H9 (cell line): Measurements from ENCODE around the gene CIDEC. TPM values are rescaled to one million over a fixed set of nuclear protein-coding genes. Genes with fewer than 3 reads are reported as not detected.

Experiments used
- DNase-seq: peaks from one replicate; pipeline ENCODE4 v3.0.0-alpha.2; 2017
- H2AFZ ChIP-seq: one replicate; pipeline ENCODE4 v1.6.1; 2013; ENCODE audit warnings: mild to moderate bottlenecking, low read length, control low read depth, moderate library complexity
- H2AK5ac ChIP-seq: 2 replicates; pipeline ENCODE4 v1.6.1; 2013; ENCODE audit warnings: low read length, control low read depth, mixed read lengths; ENCODE audit not compliant: insufficient read length
- H2BK120ac ChIP-seq: one replicate; pipeline ENCODE4 v1.6.1; 2013; ENCODE audit warnings: low read depth, mild to moderate bottlenecking, low read length, control low read depth, inconsistent platforms; ENCODE audit not compliant: poor library complexity, severe bottlenecking
- H2BK12ac ChIP-seq: 2 replicates; pipeline ENCODE4 v1.6.1; 2013; ENCODE audit warnings: low read length, control low read depth, mixed read lengths, low read depth; ENCODE audit not compliant: insufficient read length
- H2BK15ac ChIP-seq: 2 replicates; pipeline ENCODE4 v1.6.1; 2013; ENCODE audit warnings: low read depth, low read length, control low read depth
- H2BK20ac ChIP-seq: one replicate; pipeline ENCODE4 v1.6.1; 2013; ENCODE audit warnings: low read depth, mild to moderate bottlenecking, low read length, control low read depth, inconsistent platforms; ENCODE audit not compliant: poor library complexity, severe bottlenecking
- H2BK5ac ChIP-seq: 2 replicates; pipeline ENCODE4 v1.6.1; 2013; ENCODE audit warnings: low read length, control low read depth, mixed read lengths; ENCODE audit not compliant: insufficient read length
- H3K14ac ChIP-seq: 2 replicates; pipeline ENCODE4 v1.6.1; 2013; ENCODE audit warnings: low read length, control low read depth; ENCODE audit not compliant: insufficient read depth
- H3K18ac ChIP-seq: 2 replicates; pipeline ENCODE4 v1.6.1; 2013; ENCODE audit warnings: low read depth, mild to moderate bottlenecking, mixed read lengths, low read length, control low read depth; ENCODE audit not compliant: insufficient read length
- H3K23ac ChIP-seq: 2 replicates; pipeline ENCODE4 v1.6.1; 2013; ENCODE audit warnings: low read length, control low read depth, mixed read lengths, low read depth; ENCODE audit not compliant: insufficient read length
- H3K23me2 ChIP-seq: 2 replicates; pipeline ENCODE4 v1.6.1; 2013; ENCODE audit warnings: low read depth, mild to moderate bottlenecking, mixed read lengths, low read length, control low read depth; ENCODE audit not compliant: insufficient read length, poor library complexity, severe bottlenecking
- H3K27ac ChIP-seq: 2 replicates; pipeline ENCODE4 v1.5.1; 2013; ENCODE audit warnings: low read length, control low read depth, mixed read lengths, low read depth; ENCODE audit not compliant: insufficient read length
- H3K27me3 ChIP-seq: 2 replicates; pipeline ENCODE4 v1.6.1; 2013; ENCODE audit warnings: low read length, control low read depth, inconsistent platforms; ENCODE audit not compliant: insufficient read depth
- H3K4ac ChIP-seq: 2 replicates; pipeline ENCODE4 v1.6.1; 2013; ENCODE audit warnings: low read depth, mild to moderate bottlenecking, control low read depth, inconsistent platforms, low read length, moderate library complexity
- H3K4me1 ChIP-seq: 2 replicates; pipeline ENCODE4 v1.6.1; 2013; ENCODE audit warnings: low read length, control low read depth, inconsistent platforms; ENCODE audit not compliant: insufficient read depth
- H3K4me2 ChIP-seq: 2 replicates; pipeline ENCODE4 v1.6.1; 2013; ENCODE audit warnings: low read length, control low read depth, mixed read lengths; ENCODE audit not compliant: insufficient read length, insufficient read depth
- H3K56ac ChIP-seq: 2 replicates; pipeline ENCODE4 v1.6.1; 2013; ENCODE audit warnings: low read depth, mild to moderate bottlenecking, mixed read lengths, low read length, control low read depth; ENCODE audit not compliant: insufficient read length
- H3K79me1 ChIP-seq: 2 replicates; pipeline ENCODE4 v1.6.1; 2013; ENCODE audit warnings: low read depth, mild to moderate bottlenecking, moderate library complexity, low read length, control low read depth, inconsistent platforms; ENCODE audit not compliant: insufficient read depth, poor library complexity, severe bottlenecking
- H3K79me2 ChIP-seq: 2 replicates; pipeline ENCODE4 v1.6.1; 2013; ENCODE audit warnings: low read length, control low read depth, inconsistent platforms; ENCODE audit not compliant: insufficient read depth
- H3K9ac ChIP-seq: 2 replicates; pipeline ENCODE4 v1.6.1; 2013; ENCODE audit warnings: low read length, control low read depth, mixed read lengths; ENCODE audit not compliant: insufficient read length; ENCODE audit errors: extremely low read depth
- H3K9me3 ChIP-seq: one replicate; pipeline ENCODE4 v1.6.1; 2013; ENCODE audit warnings: low read depth, low read length, inconsistent platforms; ENCODE audit not compliant: control insufficient read depth
- H3T11ph ChIP-seq: one replicate; pipeline ENCODE4 v1.6.1; 2013; ENCODE audit warnings: mild to moderate bottlenecking, low read length, control low read depth, inconsistent platforms
- H4K20me1 ChIP-seq: one replicate; pipeline ENCODE4 v1.6.1; 2013; ENCODE audit not compliant: control insufficient read depth, insufficient read length, insufficient read depth
- H4K5ac ChIP-seq: 2 replicates; pipeline ENCODE4 v1.6.1; 2013; ENCODE audit warnings: low read depth, mild to moderate bottlenecking, mixed read lengths, low read length, control low read depth; ENCODE audit not compliant: insufficient read length
- H4K8ac ChIP-seq: replicated peaks from 2 replicates; pipeline ENCODE4 v1.6.1; 2013; ENCODE audit warnings: low read length, control low read depth, mixed read lengths, low read depth; ENCODE audit not compliant: insufficient read length
- H4K91ac ChIP-seq: 2 replicates; pipeline ENCODE4 v1.6.1; 2013; ENCODE audit warnings: low read depth, mild to moderate bottlenecking, moderate library complexity, mixed read lengths, low read length, control low read depth; ENCODE audit not compliant: insufficient read length
- H3K27ac Mint-ChIP-seq, 3 experiments: 2 replicates in 2 of 3; 3 replicates in 1 of 3; pipeline ENCODE4 v1.8.0; 2020 to 2021; ENCODE audit warnings: mixed read lengths in 3 of 3, mild to moderate bottlenecking in 1 of 3, moderate library complexity in 1 of 3
- H3K27me3 Mint-ChIP-seq: 2 replicates; pipeline ENCODE4 v1.8.0; 2021; ENCODE audit warnings: low read depth, mild to moderate bottlenecking, moderate library complexity, mixed read lengths
- H3K36me3 Mint-ChIP-seq, 3 experiments: 2 replicates in 2 of 3; 3 replicates in 1 of 3; pipeline ENCODE4 v1.8.0; 2020 to 2021; ENCODE audit warnings: low read depth in 3 of 3, mixed read lengths in 3 of 3; ENCODE audit not compliant: insufficient read depth in 1 of 3
- H3K4me1 Mint-ChIP-seq, 2 experiments: 2 replicates each; pipeline ENCODE4 v1.8.0; 2020; ENCODE audit warnings: mixed read lengths in 2 of 2
- H3K4me3 Mint-ChIP-seq, 2 experiments: 2 replicates in 1 of 2; 3 replicates in 1 of 2; pipeline ENCODE4 v1.8.0; 2020 to 2021; ENCODE audit warnings: mild to moderate bottlenecking in 2 of 2, mixed read lengths in 2 of 2, moderate library complexity in 1 of 2
- H3K9me3 Mint-ChIP-seq, 2 experiments: 2 replicates in 1 of 2; 3 replicates in 1 of 2; pipeline ENCODE4 v1.8.0; 2020; ENCODE audit warnings: mild to moderate bottlenecking in 2 of 2, mixed read lengths in 2 of 2, moderate library complexity in 1 of 2
- WGBS: extraction: QIAGEN DNeasy Blood & Tissue Kit; methylation state at CpG from one replicate; pipeline ENCODE4 v1.1.7; 2013; ENCODE audit warnings: missing lambda C conversion rate, low lambda C conversion rate, mixed read lengths; ENCODE audit not compliant: insufficient read length; ENCODE audit errors: extremely low coverage; 5-methylcytosine and 5-hydroxymethylcytosine counted together
- total RNA-seq: library from RNA; stranded (reverse); gene quantifications from 2 replicates; pipeline ENCODE4 v1.2.1, GENCODE V29; 2021
- TF ChIP-seq, protein P1 (sequence below): fragments of 200-600 bp; sonication (generic); conservative IDR thresholded peaks from 3 replicates; pipeline ENCODE4 v1.8.0; 2021; ENCODE audit warnings: antibody characterized with exemption, mild to moderate bottlenecking

The CIDEC gene
- total RNA-seq, 1 experiment from 2014 or later, result not detected

DNA sequence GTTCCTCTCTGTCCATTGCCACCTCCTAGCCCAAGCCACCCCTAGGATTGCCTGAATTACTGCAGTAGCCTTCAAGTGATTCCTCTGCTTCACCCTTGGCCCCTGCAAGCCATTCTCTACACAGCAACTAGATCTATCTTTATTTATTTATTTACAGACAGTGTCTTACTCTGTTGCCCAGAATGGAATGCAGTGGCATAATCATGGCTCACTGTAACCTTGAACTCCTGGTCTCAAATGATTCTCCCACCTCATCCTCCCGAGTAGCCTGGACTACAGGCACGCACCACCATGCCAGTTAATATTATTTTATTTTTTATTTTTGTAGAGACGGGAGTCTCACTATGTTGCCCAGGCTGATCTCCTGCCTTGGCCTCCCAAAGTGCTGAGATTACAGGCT is 8.5 kb upstream of the CIDEC start:
- Mint-ChIP-seq H3K4me1 (peaks cover 6 to 16% of the 10 kb centered on the region in 2 experiments), H3K36me3 (peaks cover 12 to 19% (median 18%) of the 10 kb centered on the region in 3 experiments), H3K27me3 (no peaks in the 10 kb centered on the region; the same call in 1 of the 2 replicates), H3K27ac (no peak overlapping the region), H3K4me3 (no peak overlapping the region), H3K9me3 (no peaks in the 10 kb centered on the region)
- Histone ChIP-seq H2AFZ (no peak overlapping the region), H3K4me2 (no peak overlapping the region), H3K4ac (no peak overlapping the region), H2BK120ac (no peak overlapping the region), H3K9me3 (no peaks in the 10 kb centered on the region), H2BK5ac (no peak overlapping the region), H3K9ac (no peak overlapping the region), H3K56ac (no peak overlapping the region), H3K79me1 (peaks cover 6% of the 10 kb centered on the region), H2BK12ac (no peak overlapping the region), H3K79me2 (peaks cover 6% of the 10 kb centered on the region; the same call in 1 of the 2 replicates), H3K14ac (no peak overlapping the region), H3K27me3 (no peaks in the 10 kb centered on the region; the same call in 1 of the 2 replicates), H3K23me2 (no peaks in the 10 kb centered on the region), H3K18ac (no peak overlapping the region), H3T11ph (no peak overlapping the region), H3K4me1 (no peaks in the 10 kb centered on the region), H4K5ac (no peak overlapping the region), H3K23ac (no peak overlapping the region), H4K91ac (no peak overlapping the region), H4K20me1 (no peaks in the 10 kb centered on the region), H3K27ac (no peak overlapping the region), H4K8ac (no peak overlapping the region), H2BK15ac (no peak overlapping the region), H2BK20ac (no peak overlapping the region), H2AK5ac (no peak overlapping the region)
- WGBS, result no CpG with 5 or more reads among the region's 3 CpGs
- TF ChIP-seq, protein P1, sequence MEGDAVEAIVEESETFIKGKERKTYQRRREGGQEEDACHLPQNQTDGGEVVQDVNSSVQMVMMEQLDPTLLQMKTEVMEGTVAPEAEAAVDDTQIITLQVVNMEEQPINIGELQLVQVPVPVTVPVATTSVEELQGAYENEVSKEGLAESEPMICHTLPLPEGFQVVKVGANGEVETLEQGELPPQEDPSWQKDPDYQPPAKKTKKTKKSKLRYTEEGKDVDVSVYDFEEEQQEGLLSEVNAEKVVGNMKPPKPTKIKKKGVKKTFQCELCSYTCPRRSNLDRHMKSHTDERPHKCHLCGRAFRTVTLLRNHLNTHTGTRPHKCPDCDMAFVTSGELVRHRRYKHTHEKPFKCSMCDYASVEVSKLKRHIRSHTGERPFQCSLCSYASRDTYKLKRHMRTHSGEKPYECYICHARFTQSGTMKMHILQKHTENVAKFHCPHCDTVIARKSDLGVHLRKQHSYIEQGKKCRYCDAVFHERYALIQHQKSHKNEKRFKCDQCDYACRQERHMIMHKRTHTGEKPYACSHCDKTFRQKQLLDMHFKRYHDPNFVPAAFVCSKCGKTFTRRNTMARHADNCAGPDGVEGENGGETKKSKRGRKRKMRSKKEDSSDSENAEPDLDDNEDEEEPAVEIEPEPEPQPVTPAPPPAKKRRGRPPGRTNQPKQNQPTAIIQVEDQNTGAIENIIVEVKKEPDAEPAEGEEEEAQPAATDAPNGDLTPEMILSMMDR, result no peak
- no peak for DNase-seq
